GM12891 (cell line): ENCODE measurements around the gene HACD2.

Experiments
- POLR2A ChIP-seq: IDR thresholded peaks from 2 replicates; pipeline ENCODE4 v1.6.1; 2011; ENCODE audit warnings: low read depth, low read length, control low read depth
- POLR2AphosphoS5 ChIP-seq: IDR thresholded peaks from 2 replicates; pipeline ENCODE4 v1.6.1; 2011; ENCODE audit warnings: low read depth, low read length, control low read depth
- POU2F2 ChIP-seq: IDR thresholded peaks from 2 replicates; pipeline ENCODE4 v1.6.1; 2011; ENCODE audit warnings: low read depth, mild to moderate bottlenecking, control low read depth, low read length, moderate library complexity
- SPI1 ChIP-seq: IDR thresholded peaks from 2 replicates; pipeline ENCODE4 v1.6.1; 2011; ENCODE audit warnings: low read depth, low read length, control low read depth
- TAF1 ChIP-seq: IDR thresholded peaks from 2 replicates; pipeline ENCODE4 v1.6.1; 2011; ENCODE audit warnings: low read depth, low read length, control low read depth

DNA sequence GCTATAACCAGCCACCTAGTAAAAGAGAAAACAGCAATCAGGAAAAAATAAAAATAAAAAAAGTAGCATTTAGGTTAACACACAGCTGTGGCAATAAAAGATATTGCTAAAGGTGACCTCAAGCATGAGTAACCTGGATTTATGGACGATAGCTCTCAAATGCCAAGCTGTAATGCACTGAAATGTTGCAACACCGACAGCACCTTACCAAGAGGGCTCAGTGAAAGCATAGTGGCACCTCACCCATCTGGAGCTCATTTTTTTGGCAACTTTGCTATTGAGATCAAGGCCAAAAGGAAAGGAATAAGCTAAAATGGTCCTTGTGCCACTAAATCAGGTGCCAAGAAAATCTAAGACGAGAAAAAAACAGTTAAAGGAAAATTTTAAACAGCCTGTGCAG lies 2.5 kb downstream of the HACD2 start:
- TF ChIP-seq TAF1 (no peak), POLR2A (no peak), SPI1 (no peak), POLR2AphosphoS5 (no peak), POU2F2 (no peak)
